HG03432 (cell line): Measurements from ENCODE around the gene COPE.
A peak's percentile ranks its signal among the peaks of the same experiment; 100 is the strongest.
"Not testable (repeated sequence)": the region's sequence is repeated elsewhere in the genome, so short reads cannot be mapped to it uniquely, and the experiment has no call there.

ENCODE experiments used
- ATAC-seq: cut with Tn5 transposase; IDR thresholded peaks from one replicate; pipeline ENCODE4 v1.9.1; 2021; ENCODE audit warnings: mild to moderate bottlenecking, moderate library complexity; ENCODE audit not compliant: unreplicated experiment

The COPE gene

GRCh38 chr19:18919086-18919899 lies at the start of gene COPE, which contains the start of gene DDX49:
Gene COPE, minus strand, starts transcription at chr19:18919387. Its CDS starts 39 bp downstream, at chr19:18919348.
Gene DDX49, plus strand, starts transcription at chr19:18919715. Its CDS starts 27 bp downstream, at chr19:18919742.
- ATAC-seq = peak; percentile 89

- ATAC-seq = no peak
Observed at GRCh38 chr19:18967358-18968146, 48.4 kb upstream of the COPE start.

- ATAC-seq = no peak
Observed at GRCh38 chr19:18966307-18966706, 47.1 kb upstream of the COPE start.

GRCh38 chr19:18964121-18964520 lies 44.9 kb upstream of the COPE start:
- no peak for ATAC-seq

GRCh38 chr19:18961767-18962620 lies 42.8 kb upstream of the COPE start:
- no peak for ATAC-seq

GRCh38 chr19:18960370-18960769 lies 41.2 kb upstream of the COPE start:
- no peak for ATAC-seq

GRCh38 chr19:18955042-18955441 lies 35.9 kb upstream of the COPE start:
- ATAC-seq = no peak

GRCh38 chr19:18954094-18954493 lies 34.9 kb upstream of the COPE start:
- no peak for ATAC-seq

GRCh38 chr19:18952364-18953003 lies 33.3 kb upstream of the COPE start:
- not testable (repeated sequence) for ATAC-seq

GRCh38 chr19:18951721-18952281 lies 32.6 kb upstream of the COPE start:
- no peak for ATAC-seq

- ATAC-seq = no peak
Observed at GRCh38 chr19:18949858-18950257, 30.7 kb upstream of the COPE start.

- ATAC-seq = no peak
Observed at GRCh38 chr19:18948976-18949356, 29.8 kb upstream of the COPE start.

- no peak for ATAC-seq
Observed at GRCh38 chr19:18948075-18948975, 29.1 kb upstream of the COPE start.

GRCh38 chr19:18946918-18947317 lies 27.7 kb upstream of the COPE start:
- no peak for ATAC-seq

- ATAC-seq = no peak
Observed at GRCh38 chr19:18946335-18946734, 27.1 kb upstream of the COPE start.

GRCh38 chr19:18945297-18945696 lies 26.1 kb upstream of the COPE start:
- ATAC-seq = no peak

- no peak for ATAC-seq
Observed at GRCh38 chr19:18943465-18943864, 24.3 kb upstream of the COPE start.

GRCh38 chr19:18942692-18943091 lies 23.5 kb upstream of the COPE start:
- no peak for ATAC-seq

GRCh38 chr19:18941628-18942354 lies 22.6 kb upstream of the COPE start:
- no peak for ATAC-seq
